Activated naive CD4-positive, alpha-beta T cell treated with anti-CD3 and anti-CD28 coated beads, Interleukin-2, amount 50 U/mL, for 72 hours (primary cell): ENCODE measurements around the gene BPIFB2. TPM values are rescaled to one million over a fixed set of nuclear protein-coding genes. Genes with fewer than 3 reads are reported as not detected.

Experiments used
- ATAC-seq, 2 donors: fragments of 150-1000 bp; cut with Tn5 transposase; 2 replicates each; pipeline ENCODE4 v1.10.0; 2021; ENCODE audit warnings: mild to moderate bottlenecking in 2 of 2, moderate library complexity in 2 of 2
- DNase-seq, 2 donors: peaks; one replicate each; pipeline ENCODE4 v3.0.0; 2021 to 2022; ENCODE audit warnings: low spot score in 2 of 2
- H3K27ac Mint-ChIP-seq, 2 donors: one replicate each; pipeline ENCODE4 v1.8.0; 2022; ENCODE audit warnings: mild to moderate bottlenecking in 2 of 2, mixed read lengths in 2 of 2
- H3K36me3 Mint-ChIP-seq, 2 donors: one replicate each; pipeline ENCODE4 v1.8.0; 2022; ENCODE audit warnings: mixed read lengths in 2 of 2
- H3K9me3 Mint-ChIP-seq, 2 donors: one replicate each; pipeline ENCODE4 v1.8.0; 2022; ENCODE audit warnings: mixed read lengths in 2 of 2
- total RNA-seq, 2 donors: library from RNA; stranded (reverse); gene quantifications; one replicate each; pipeline ENCODE4 v1.2.3, GENCODE V29; 2022

The BPIFB2 gene
- total RNA-seq, 2 donors from 2014 or later = not detected

DNA sequence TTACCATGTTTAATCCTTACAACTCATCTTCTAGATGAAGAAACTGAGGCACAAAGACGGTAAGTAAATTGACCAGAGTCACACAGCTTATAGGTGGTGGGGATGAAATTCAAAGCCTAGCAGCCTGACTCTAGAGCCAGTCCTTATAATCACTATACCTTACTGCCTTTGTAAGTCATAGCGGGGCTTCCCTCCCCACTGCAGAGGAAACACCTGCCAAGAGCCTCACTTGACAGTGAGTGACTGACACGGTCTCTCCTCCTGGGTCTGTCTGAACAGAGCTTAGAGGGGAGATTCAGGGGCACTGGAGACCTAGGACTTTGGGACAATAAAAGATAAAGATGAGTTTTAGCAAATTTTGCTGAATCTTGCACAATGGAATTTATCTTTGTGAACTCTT lies 16.1 kb upstream of the BPIFB2 start:
- Mint-ChIP-seq H3K27ac (no peak overlapping the region), H3K9me3 (peaks cover 10 to 14% of the 10 kb centered on the region in 2 donors), H3K36me3 (peaks cover 16% of the 10 kb centered on the region in 2 donors)
- no peak for DNase-seq
- peak in 1 of 2 donors; percentile 51 for ATAC-seq

DNA sequence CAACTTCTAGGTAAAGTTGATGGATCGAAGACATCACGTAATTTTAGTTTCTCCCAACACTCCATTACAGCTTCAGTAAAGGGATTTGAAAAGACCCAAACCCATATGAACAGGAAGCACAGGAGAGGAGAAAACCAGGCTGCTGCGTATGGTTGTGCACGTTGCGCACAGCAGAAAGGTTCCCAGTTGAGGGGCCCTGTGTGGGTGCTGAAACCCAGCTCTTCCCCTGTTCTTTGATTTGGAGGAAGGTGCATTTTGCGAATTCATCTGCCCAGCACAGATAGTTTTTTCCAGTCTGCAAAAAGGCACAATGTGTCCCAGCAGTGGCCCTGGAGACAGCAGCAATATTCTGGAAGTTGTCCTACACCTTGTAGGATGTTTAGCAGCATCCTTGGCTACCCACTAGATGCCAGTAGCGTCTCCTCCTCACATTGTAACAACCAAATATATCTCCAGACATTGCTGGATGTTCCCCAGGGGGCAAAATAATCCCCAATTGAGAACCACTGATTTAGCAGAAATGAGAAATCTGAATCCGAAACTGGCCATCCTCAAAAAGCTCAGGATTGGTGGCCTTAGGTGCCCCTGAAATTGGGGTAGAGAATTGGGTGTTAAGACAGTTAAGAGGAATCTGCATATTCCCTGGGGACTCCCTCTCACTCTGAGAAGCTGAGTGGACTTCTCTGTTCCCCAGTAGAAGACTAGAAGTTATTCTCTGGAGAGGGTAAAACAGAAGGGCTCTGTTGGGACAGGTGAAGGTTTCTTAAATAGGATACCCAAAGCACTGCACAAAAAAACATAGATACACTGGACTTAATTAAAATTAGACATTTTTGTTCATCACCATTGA lies 15.5 kb upstream of the BPIFB2 start:
- ATAC-seq = no peak
- DNase-seq = no peak
- Mint-ChIP-seq H3K9me3 (peaks cover 15 to 19% of the 10 kb centered on the region in 2 donors), H3K27ac (no peak overlapping the region), H3K36me3 (peaks cover 16% of the 10 kb centered on the region in 2 donors)

GRCh38 chr20:32993496-32994050 lies 13.9 kb upstream of the BPIFB2 start:
- DNase-seq = no peak
- H3K27ac Mint-ChIP-seq = no peak overlapping the region
- H3K9me3 Mint-ChIP-seq = peaks cover 21 to 24% of the 10 kb centered on the region in 2 donors
- H3K36me3 Mint-ChIP-seq = peaks cover 16% of the 10 kb centered on the region in 2 donors
- peak in 1 of 2 donors; percentile 40 for ATAC-seq

- peaks cover 16% of the 10 kb centered on the region in 2 donors for H3K36me3 Mint-ChIP-seq
- no peak overlapping the region for H3K27ac Mint-ChIP-seq
- DNase-seq = no peak
- H3K9me3 Mint-ChIP-seq = peaks cover 21 to 24% of the 10 kb centered on the region in 2 donors
- ATAC-seq = no peak
Measured at GRCh38 chr20:32995802-32996201, 11.7 kb upstream of the BPIFB2 start.

DNA sequence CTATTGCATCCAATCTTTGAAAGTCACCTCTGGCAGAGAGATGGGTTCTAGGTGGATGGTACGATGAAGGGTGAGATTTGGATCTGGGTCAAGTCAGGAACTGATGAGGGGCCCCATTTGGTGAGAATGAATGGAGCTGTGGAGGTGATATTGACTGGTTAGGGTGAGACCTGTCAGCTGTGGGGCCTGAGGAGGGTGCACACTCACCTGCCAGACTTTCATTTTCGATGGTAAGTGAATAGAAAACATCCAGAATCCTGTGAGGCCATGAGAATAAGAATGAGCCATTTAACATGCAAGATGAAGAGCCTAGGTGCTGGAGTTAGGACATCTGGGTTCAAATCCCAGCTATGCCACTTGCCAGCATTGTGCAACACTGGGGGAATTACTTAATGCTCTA lies 10.1 kb upstream of the BPIFB2 start:
- DNase-seq (no peak), ATAC-seq (no peak)
- H3K36me3 Mint-ChIP-seq = peaks cover 16% of the 10 kb centered on the region in 2 donors
- H3K27ac Mint-ChIP-seq = peak overlapping the region in 1 of 2 donors; percentile 38
- peaks cover 21 to 24% of the 10 kb centered on the region in 2 donors for H3K9me3 Mint-ChIP-seq

DNA sequence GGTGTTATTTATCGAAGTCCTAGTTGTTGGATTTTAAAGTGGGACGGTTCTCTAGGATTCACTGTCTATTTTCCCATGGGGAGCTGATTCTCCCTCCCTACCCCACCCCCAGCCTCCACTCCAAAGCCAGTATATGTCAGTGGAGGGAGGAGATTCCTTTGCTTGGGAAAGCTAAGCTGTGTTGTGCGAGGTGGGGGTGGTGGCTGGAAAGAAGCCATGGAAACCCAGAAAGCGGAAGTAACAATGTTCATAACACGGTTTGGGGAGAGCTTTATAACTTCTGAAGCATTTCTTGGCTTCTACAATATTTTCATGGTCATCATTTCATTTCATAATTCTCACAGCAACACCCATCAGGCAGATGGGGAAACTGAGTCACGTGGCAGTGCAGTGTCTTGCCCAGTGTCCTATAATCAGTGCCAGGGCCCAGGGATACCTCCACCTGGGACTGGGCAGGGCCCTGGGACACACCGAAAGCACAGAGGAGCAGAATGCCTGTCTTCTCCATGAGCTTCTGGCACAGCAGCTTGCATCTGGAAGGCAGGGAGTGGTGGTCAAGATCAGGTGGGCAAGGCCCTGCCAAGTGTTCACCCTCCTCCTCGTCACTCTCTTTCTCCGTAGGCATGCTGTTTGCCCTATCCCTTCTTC lies 7.8 kb upstream of the BPIFB2 start:
- Mint-ChIP-seq H3K9me3 (peaks cover 16 to 19% of the 10 kb centered on the region in 2 donors), H3K36me3 (peaks cover 6% of the 10 kb centered on the region in 2 donors), H3K27ac (peak overlapping the region in 1 of 2 donors; percentile 55)
- ATAC-seq (no peak), DNase-seq (no peak)

GRCh38 chr20:33000802-33001466 lies 6.6 kb upstream of the BPIFB2 start:
- H3K36me3 Mint-ChIP-seq = no peaks in the 10 kb centered on the region
- H3K9me3 Mint-ChIP-seq = peaks cover 14% of the 10 kb centered on the region in 2 donors
- DNase-seq (no peak), ATAC-seq (no peak)
- H3K27ac Mint-ChIP-seq = peak overlapping the region; percentile 55 to 73

GRCh38 chr20:33002087-33002808 lies 5.3 kb upstream of the BPIFB2 start:
- Mint-ChIP-seq H3K9me3 (peaks cover 5 to 8% of the 10 kb centered on the region in 2 donors), H3K27ac (peak overlapping the region; percentile 73 to 82), H3K36me3 (no peaks in the 10 kb centered on the region)
- ATAC-seq = peak in 1 of 2 donors; percentile 11
- DNase-seq = no peak

GRCh38 chr20:33004141-33004751 lies 3.3 kb upstream of the BPIFB2 start, which contains the start of gene SUN5:
TSS of gene SUN5 (minus strand) at chr20:33004433. CDS start at chr20:33004340, 93 bp downstream.
- no peaks in the 10 kb centered on the region for H3K36me3 Mint-ChIP-seq
- DNase-seq (no peak), ATAC-seq (no peak)
- peaks cover 0 to 4% of the 10 kb centered on the region in 2 donors for H3K9me3 Mint-ChIP-seq
- H3K27ac Mint-ChIP-seq = peak within 1 kb of the TSS in 1 of 2 donors; percentile 48

- Mint-ChIP-seq H3K9me3 (peaks cover 0 to 4% of the 10 kb centered on the region in 2 donors), H3K27ac (peak overlapping the region in 1 of 2 donors; percentile 48), H3K36me3 (no peaks in the 10 kb centered on the region)
- ATAC-seq (peak in 1 of 2 donors; percentile 76), DNase-seq (peak in 1 of 2 donors; percentile 39)
Measured at GRCh38 chr20:33005132-33005566, 2.4 kb upstream of the BPIFB2 start.

- ATAC-seq = no peak
- no peak for DNase-seq
- Mint-ChIP-seq H3K27ac (no peak overlapping the region), H3K36me3 (no peaks in the 10 kb centered on the region), H3K9me3 (peaks cover 0 to 4% of the 10 kb centered on the region in 2 donors)
Measured at GRCh38 chr20:33005908-33006775, 1.4 kb upstream of the BPIFB2 start.

DNA sequence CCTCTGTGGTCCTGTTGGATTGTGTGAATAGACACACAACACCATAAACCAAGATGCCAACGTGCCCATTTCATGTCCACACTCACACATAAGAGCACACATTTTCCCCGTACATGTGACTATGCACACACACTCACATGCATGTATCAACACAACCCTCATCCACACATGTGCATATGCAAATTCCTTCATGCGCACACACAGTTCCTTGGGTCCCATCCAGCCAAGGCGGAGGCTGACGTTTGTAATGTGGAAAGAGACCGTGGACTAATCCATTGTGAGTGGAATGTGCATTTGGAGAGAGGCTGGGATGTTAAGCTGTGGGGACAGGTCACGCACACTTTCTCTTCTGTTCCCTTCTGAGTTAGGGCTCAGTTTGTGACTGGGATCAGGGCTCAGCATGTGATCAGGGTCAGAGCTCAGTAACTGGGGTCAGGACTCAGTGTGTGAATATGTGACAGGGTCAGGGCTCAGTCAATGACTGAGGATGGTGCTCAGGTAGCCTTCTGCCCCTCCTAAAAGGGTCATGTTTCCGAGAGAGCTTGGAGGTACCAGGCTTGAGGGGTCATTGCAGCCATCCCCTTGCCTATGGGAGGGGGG lies 628 bp upstream of the BPIFB2 start:
- ATAC-seq (no peak), DNase-seq (no peak)
- Mint-ChIP-seq H3K9me3 (peaks cover 0 to 4% of the 10 kb centered on the region in 2 donors), H3K27ac (no peak overlapping the region), H3K36me3 (no peaks in the 10 kb centered on the region)

GRCh38 chr20:33008336-33009213 lies 1.1 kb downstream of the BPIFB2 start:
- DNase-seq = no peak
- H3K36me3 Mint-ChIP-seq = no peaks in the 10 kb centered on the region
- H3K9me3 Mint-ChIP-seq = peaks cover 0 to 4% of the 10 kb centered on the region in 2 donors
- ATAC-seq = no peak
- no peak overlapping the region for H3K27ac Mint-ChIP-seq
